Measurements from ENCODE around the gene TTLL8.

The TTLL8 gene

DNA sequence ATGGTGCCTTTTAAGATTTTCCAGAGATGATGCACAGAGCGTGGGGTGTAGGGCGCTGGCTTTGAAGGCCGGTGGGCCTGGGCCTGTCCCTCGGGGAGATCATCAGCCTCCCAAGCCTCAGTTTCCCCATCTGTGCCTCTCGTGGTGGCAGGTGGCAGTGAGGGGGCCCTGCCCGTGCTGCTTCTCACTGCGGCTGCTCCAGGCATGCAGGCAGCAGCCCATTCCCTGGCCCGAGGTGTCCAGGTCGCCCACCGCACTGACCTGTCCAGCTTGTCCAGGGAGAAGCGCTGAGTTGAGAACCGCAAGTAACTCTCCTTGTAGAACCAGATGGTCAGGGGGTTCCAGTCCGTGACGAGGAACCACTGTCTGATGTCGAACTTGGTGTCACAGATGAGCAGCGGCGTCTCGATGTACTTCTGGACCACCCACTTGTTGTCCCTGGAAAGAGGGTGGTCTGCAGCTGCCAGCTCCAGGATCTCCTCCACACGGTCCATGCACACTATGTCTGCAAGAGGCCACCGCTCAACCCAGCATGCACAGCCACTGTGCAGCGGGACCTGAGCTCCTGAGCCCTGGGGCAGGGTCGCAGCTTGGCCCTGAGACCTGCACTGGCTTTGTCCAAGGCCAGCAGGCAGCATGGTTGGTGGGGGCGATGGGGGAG is 25.0 kb downstream of the TTLL8 start:
- Histone ChIP-seq H3K4me3 (ENCODE audit: low read depth in 1 of 2, low read length in 1 of 2) (no peak overlapping the region), H3K36me3 (no peaks in the 10 kb centered on the region), H3K27ac (no peak overlapping the region), H3K9me3 (no peaks in the 10 kb centered on the region), H3K4me1 (ENCODE audit: control insufficient read depth in 1 of 2, insufficient read depth in 1 of 2, low read depth in 1 of 2, low read length in 1 of 2) (peaks cover 0 to 7% of the 10 kb centered on the region in 2 experiments), H3K27me3 (peaks cover 72% of the 10 kb centered on the region)
- TF ChIP-seq, protein P1, sequence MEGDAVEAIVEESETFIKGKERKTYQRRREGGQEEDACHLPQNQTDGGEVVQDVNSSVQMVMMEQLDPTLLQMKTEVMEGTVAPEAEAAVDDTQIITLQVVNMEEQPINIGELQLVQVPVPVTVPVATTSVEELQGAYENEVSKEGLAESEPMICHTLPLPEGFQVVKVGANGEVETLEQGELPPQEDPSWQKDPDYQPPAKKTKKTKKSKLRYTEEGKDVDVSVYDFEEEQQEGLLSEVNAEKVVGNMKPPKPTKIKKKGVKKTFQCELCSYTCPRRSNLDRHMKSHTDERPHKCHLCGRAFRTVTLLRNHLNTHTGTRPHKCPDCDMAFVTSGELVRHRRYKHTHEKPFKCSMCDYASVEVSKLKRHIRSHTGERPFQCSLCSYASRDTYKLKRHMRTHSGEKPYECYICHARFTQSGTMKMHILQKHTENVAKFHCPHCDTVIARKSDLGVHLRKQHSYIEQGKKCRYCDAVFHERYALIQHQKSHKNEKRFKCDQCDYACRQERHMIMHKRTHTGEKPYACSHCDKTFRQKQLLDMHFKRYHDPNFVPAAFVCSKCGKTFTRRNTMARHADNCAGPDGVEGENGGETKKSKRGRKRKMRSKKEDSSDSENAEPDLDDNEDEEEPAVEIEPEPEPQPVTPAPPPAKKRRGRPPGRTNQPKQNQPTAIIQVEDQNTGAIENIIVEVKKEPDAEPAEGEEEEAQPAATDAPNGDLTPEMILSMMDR (IDR thresholded peaks at IDR 0.05): no peak

DNA sequence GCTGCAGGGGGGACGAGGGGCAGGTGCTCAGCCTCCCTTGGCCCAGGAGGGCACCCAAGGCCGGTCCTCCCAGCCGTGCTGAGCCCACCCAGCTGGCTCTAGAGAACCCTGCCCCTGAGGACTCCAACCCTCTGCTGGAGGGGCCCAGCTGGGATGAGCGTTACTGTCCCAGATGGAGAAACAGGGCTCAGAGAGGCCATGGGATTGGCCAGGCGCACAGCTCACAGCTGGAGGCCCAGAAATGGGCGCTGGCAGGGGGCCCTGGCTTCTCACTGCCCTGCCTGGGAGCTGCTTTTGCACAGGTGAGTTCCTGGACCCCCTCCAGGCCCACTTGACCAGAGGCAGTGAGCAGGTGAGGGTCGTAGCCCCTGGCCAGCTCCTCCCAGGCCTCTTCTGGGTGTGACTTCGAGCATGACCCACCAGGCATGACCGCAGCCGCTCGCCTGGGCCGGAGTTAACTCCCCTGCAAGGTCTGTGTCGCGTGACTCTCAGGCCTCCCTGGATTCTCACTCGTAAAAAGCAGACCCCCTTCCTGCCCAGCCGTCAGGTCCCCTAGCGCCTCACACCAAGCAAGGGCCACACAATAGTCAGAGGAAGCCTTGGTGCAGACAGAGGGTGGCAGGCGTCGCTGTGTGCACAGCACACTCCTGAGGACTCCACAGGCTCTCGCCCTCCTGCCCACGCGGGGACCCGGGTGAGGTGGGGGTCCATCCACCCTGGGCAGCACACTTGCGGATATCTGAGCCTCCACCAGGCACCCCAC is 25.8 kb downstream of the TTLL8 start:
- H3K27ac ChIP-seq: no peak overlapping the region
- peaks cover 0 to 7% of the 10 kb centered on the region in 2 experiments for H3K4me1 ChIP-seq (ENCODE audit: control insufficient read depth in 1 of 2, insufficient read depth in 1 of 2, low read depth in 1 of 2, low read length in 1 of 2)
- H3K4me3 ChIP-seq (ENCODE audit: low read depth in 1 of 2, low read length in 1 of 2): no peak overlapping the region
- TF ChIP-seq, protein P1 (IDR thresholded peaks at IDR 0.05): no peak
- H3K27me3 ChIP-seq: peaks cover 78% of the 10 kb centered on the region
- no peaks in the 10 kb centered on the region for H3K9me3 ChIP-seq
- H3K36me3 ChIP-seq: no peaks in the 10 kb centered on the region

DNA sequence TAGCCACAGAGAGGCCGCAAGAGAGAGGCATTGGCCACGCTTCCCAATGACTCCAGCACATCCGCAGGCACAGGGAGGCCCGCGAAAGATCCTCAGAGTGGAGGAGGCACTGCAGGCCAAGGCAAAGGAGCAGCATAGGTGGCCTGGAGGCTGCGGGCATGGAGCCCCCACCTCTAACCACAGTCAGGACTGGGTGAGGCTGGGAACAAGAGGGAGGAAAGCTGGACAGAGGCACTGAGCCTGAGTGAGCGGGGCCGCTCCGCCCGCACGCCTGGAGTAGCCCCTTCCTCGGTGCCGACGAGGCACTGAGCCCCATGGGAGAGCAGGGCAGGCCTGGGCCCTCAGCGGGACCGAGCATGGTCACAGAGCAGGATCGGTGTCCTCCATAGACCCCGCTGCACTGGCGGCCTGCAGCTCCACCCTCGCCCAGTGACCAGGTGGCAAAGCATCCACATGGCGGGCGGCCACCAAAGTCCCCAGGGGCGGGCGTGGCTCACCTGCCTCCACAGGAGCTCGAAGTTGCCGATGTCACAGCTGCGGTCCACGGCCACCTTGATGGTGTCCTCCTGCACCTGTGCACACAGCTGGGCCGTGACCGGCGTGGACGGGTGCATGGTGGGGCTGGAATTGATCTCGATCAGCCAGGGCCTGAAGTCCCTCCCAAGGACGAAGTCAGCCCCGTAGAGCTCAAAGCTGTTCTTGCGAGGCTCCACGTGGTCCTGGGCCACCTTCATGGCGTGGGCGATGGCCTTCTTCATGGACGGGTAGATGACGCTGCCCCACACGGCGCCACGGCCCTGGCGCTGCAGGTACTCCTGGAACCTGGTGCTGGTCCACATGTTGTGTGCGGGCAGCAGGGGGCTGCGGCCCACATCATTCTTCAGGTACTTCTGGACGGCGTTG is 26.7 kb downstream of the TTLL8 start:
- no peak overlapping the region for H3K4me3 ChIP-seq (ENCODE audit: low read depth in 1 of 2, low read length in 1 of 2)
- TF ChIP-seq, protein P1 (IDR thresholded peaks at IDR 0.05): no peak
- H3K27ac ChIP-seq: no peak overlapping the region
- H3K36me3 ChIP-seq: no peaks in the 10 kb centered on the region
- H3K27me3 ChIP-seq: peaks cover 69% of the 10 kb centered on the region
- peaks cover 0 to 7% of the 10 kb centered on the region in 2 experiments for H3K4me1 ChIP-seq (ENCODE audit: control insufficient read depth in 1 of 2, insufficient read depth in 1 of 2, low read depth in 1 of 2, low read length in 1 of 2)
- H3K9me3 ChIP-seq: no peaks in the 10 kb centered on the region

DNA sequence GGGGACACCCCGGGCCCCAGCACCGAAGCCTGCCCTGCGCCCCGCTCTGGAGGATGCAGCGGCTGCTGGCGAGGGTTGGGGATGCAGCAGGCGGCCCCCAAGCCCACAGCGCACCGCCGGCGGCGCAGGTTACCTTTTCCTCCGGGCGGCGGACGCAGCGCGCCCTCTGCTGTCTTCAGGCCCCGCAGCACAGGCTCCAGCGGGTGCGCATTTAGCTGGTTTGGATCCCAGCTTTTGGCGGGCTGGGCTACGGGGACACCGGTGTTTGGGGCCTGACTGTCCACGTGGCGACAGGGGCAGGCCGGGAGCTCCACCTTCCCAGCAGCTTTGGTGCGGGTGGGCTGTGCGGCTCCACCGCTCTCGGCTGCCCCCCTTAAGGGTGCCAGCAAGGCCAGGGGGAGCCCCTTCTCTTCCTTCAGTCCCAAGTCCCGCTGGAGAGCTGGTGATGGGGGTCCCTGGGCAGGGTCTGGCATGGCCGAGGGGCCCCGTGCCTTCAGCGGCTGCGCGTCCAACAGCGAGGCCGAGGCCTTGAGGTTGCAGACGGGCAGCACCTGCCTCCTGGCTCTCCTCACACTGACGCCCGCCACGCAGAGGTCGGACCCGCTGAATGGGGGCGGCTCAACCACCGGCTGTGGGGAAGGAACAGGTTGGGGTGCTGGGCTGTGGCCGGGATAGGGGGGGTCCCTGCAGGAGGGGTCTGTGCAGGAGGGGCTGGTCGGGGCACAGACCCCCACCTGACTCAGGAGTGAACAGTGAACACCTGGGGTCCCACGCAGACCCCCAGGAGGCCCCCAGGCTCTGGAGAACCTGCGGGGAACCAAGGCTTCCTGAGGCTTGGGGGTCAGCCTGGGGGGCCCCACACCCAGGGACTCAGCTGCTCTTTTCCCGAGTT is 27.6 kb downstream of the TTLL8 start:
- Histone ChIP-seq H3K36me3 (no peaks in the 10 kb centered on the region), H3K4me1 (ENCODE audit: control insufficient read depth in 1 of 2, insufficient read depth in 1 of 2, low read depth in 1 of 2, low read length in 1 of 2) (peaks cover 0 to 7% of the 10 kb centered on the region in 2 experiments), H3K4me3 (ENCODE audit: low read depth in 1 of 2, low read length in 1 of 2) (no peak overlapping the region), H3K27me3 (peaks cover 60% of the 10 kb centered on the region), H3K27ac (no peak overlapping the region), H3K9me3 (no peaks in the 10 kb centered on the region)
- TF ChIP-seq, protein P1 (IDR thresholded peaks at IDR 0.05): peak; percentile 69
